Inferior parietal cortex (tissue), 1 donor: Measurements from ENCODE around the gene MMP13.
"Not testable (repeated sequence)": the region's sequence is repeated elsewhere in the genome, so short reads cannot be mapped to it uniquely, and the experiment has no call there.

Experiments used
- DNase-seq: peaks from one replicate; pipeline ENCODE4 v3.0.0-alpha.2; 2016; ENCODE audit errors: extremely low spot score

Gene MMP13

GRCh38 chr11:102903895-102904294 is 51.6 kb downstream of the MMP13 start:
- not testable (repeated sequence) for DNase-seq

- DNase-seq, result no peak
Measured at GRCh38 chr11:102900346-102900745, 55.2 kb downstream of the MMP13 start.
